Endothelial cell of umbilical vein (primary cell): ENCODE measurements around the gene CNTNAP2. TPM values are rescaled to one million over a fixed set of nuclear protein-coding genes. Genes with fewer than 3 reads are reported as not detected.

ENCODE experiments used
- BruUV-seq: library from RNA; stranded (reverse); fragments of 400-500 nt; replicated peaks from 2 replicates; lab custom pipeline; 2021; lab: Mats Ljungman, UMichigan
- CTCF ChIA-PET: fragments of 300-600, 350-600 bp; sonication (Branson Sonifier 250); formaldehyde crosslinking; loops from one replicate; lab custom pipeline; 2021; ENCODE audit warnings: antibody characterized with exemption, inconsistent platforms; lab: Charles Lee
- POLR2A ChIA-PET: fragments of 300-600, 350-600 bp; sonication (Branson Sonifier 250); formaldehyde crosslinking; loops from one replicate; lab custom pipeline; 2021; ENCODE audit warnings: antibody characterized with exemption, inconsistent platforms; lab: Charles Lee
- DNase-seq: peaks from one replicate; pipeline ENCODE4 v3.0.0-alpha.2; 2011; ENCODE audit warnings: low read depth, low spot score
- FAIRE-seq: peaks from 2 replicates; lab custom pipeline; 2011; peaks lifted over from hg19 to GRCh38; lab: Jason Lieb, UNC
- H2AFZ ChIP-seq: 2 replicates; pipeline ENCODE4 v1.6.0; 2012; ENCODE audit warnings: low read depth, low read length, control low read depth, inconsistent platforms
- H3K27ac ChIP-seq: 2 replicates; pipeline ENCODE4 v1.5.1; 2011; ENCODE audit warnings: low read depth, mild to moderate bottlenecking, control low read depth, low read length, moderate library complexity; ENCODE audit not compliant: insufficient read depth
- H3K27me3 ChIP-seq, 2 experiments: 2 replicates each; pipeline versions ENCODE4 v1.6.0 to v1.6.1; 2011; ENCODE audit warnings: low read length in 2 of 2, mixed read lengths in 1 of 2; ENCODE audit not compliant: control insufficient read depth in 2 of 2, insufficient read depth in 2 of 2
- H3K36me3 ChIP-seq, 2 experiments: 2 replicates in 1 of 2; 3 replicates in 1 of 2; pipeline ENCODE4 v1.5.1; 2011; ENCODE audit warnings: low read length in 2 of 2, mild to moderate bottlenecking in 1 of 2, moderate library complexity in 1 of 2; ENCODE audit not compliant: control insufficient read depth in 2 of 2, insufficient read depth in 2 of 2; ENCODE audit errors: extremely low read depth in 1 of 2
- H3K4me1 ChIP-seq: 3 replicates; pipeline ENCODE4 v1.5.1; 2011; ENCODE audit warnings: mild to moderate bottlenecking, low read length; ENCODE audit not compliant: control insufficient read depth, insufficient read depth; ENCODE audit errors: extremely low read depth
- H3K4me2 ChIP-seq: 2 replicates; pipeline ENCODE4 v1.6.1; 2011; ENCODE audit warnings: low read length, control low read depth, mixed read lengths; ENCODE audit not compliant: insufficient read depth
- H3K4me3 ChIP-seq, 3 experiments: fragments of 200-600 bp in 1 of 3; sonication (generic), shearing (Covaris generic) in 1 of 3; replicated peaks in 1 of 3; 2 replicates each; pipeline ENCODE4 v1.5.1; 2011 to 2016; ENCODE audit warnings: control low read depth in 3 of 3, low read length in 3 of 3, mild to moderate bottlenecking in 2 of 3, inconsistent platforms in 1 of 3, low read depth in 1 of 3, moderate library complexity in 1 of 3; ENCODE audit not compliant: insufficient read depth in 1 of 3
- H3K79me2 ChIP-seq: 2 replicates; pipeline ENCODE4 v1.6.0; 2012; ENCODE audit warnings: low read length, inconsistent platforms; ENCODE audit not compliant: control insufficient read depth, insufficient read depth
- H3K9ac ChIP-seq: replicated peaks from 2 replicates; pipeline ENCODE3; 2011; ENCODE audit warnings: low read length, control low read depth; ENCODE audit not compliant: insufficient read depth; ENCODE audit errors: extremely low read depth
- H3K9me1 ChIP-seq: replicated peaks from 3 replicates; pipeline ENCODE4 v1.6.0; 2011; ENCODE audit warnings: mild to moderate bottlenecking, low read length; ENCODE audit not compliant: control insufficient read depth, insufficient read depth; ENCODE audit errors: extremely low read depth
- H3K9me3 ChIP-seq: replicated peaks from 2 replicates; pipeline ENCODE4 v1.5.1; 2012; ENCODE audit warnings: low read length, inconsistent platforms; ENCODE audit not compliant: control insufficient read depth, insufficient read depth
- H4K20me1 ChIP-seq: replicated peaks from 2 replicates; pipeline ENCODE3; 2011; ENCODE audit warnings: mild to moderate bottlenecking, low read length; ENCODE audit not compliant: control insufficient read depth, insufficient read depth; ENCODE audit errors: extremely low read depth
- CTCF ChIP-seq, 2 donors: IDR thresholded peaks; 1 replicate in 1 of 2; 2 replicates in 1 of 2; pipeline ENCODE4 v1.5.1; 2011; ENCODE audit warnings: low read length in 2 of 2, mild to moderate bottlenecking in 2 of 2, moderate library complexity in 2 of 2, control low read depth in 1 of 2, inconsistent platforms in 1 of 2, low read depth in 1 of 2; ENCODE audit not compliant: insufficient read depth in 1 of 2; ENCODE audit errors: extremely low read depth in 1 of 2
- EZH2 ChIP-seq: IDR thresholded peaks from 2 replicates; pipeline ENCODE4 v1.6.1; 2012; ENCODE audit warnings: borderline replicate concordance, low read depth, mild to moderate bottlenecking, moderate library complexity, low read length, inconsistent platforms; ENCODE audit not compliant: severe bottlenecking
- FOS ChIP-seq: IDR thresholded peaks from 2 replicates; pipeline ENCODE4 v1.6.1; 2011; ENCODE audit warnings: mild to moderate bottlenecking, low read length, moderate library complexity, borderline replicate concordance; ENCODE audit not compliant: insufficient read depth
- GATA2 ChIP-seq: IDR thresholded peaks from 2 replicates; pipeline ENCODE4 v1.7.0; 2011; ENCODE audit warnings: low read depth, mild to moderate bottlenecking, moderate library complexity, mixed read lengths, low read length; ENCODE audit not compliant: insufficient read length, insufficient read depth
- JUN ChIP-seq: IDR thresholded peaks from 2 replicates; pipeline ENCODE4 v1.6.1; 2011; ENCODE audit warnings: borderline replicate concordance, low read depth; ENCODE audit not compliant: insufficient read length, insufficient read depth
- MYC ChIP-seq: IDR thresholded peaks from one replicate; pipeline ENCODE4 v1.6.1; 2011; ENCODE audit warnings: mild to moderate bottlenecking, low read depth, low read length
- POLR2A ChIP-seq: IDR thresholded peaks from 2 replicates; pipeline ENCODE4 v1.6.1; 2012; ENCODE audit warnings: low read depth, mild to moderate bottlenecking, control low read depth, low read length
- POLR2AphosphoS5 ChIP-seq: IDR thresholded peaks from 2 replicates; pipeline ENCODE4 v1.6.1; 2012; ENCODE audit warnings: low read depth, mild to moderate bottlenecking, control low read depth, low read length, moderate library complexity; ENCODE audit not compliant: insufficient read depth
- dilution Hi-C: fragments of 300-500 bp; cut with MboI; formaldehyde crosslinking; loops from one replicate; pipeline ENCODE4 v1.15.0; 2019; ENCODE audit warnings: low sequenced_read_pairs; ENCODE audit not compliant: extremely low pct_ligation_motif_present
- intact Hi-C: fragments of 100-400 bp; cut with micrococcal nuclease; formaldehyde crosslinking; loops from one replicate; pipeline ENCODE4 v1.10.0; 2022
- polyA plus RNA-seq, 4 experiments: library from polyadenylated mRNA; depleted of rRNA in 3 of 4; stranded (reverse) in 3 of 4; unstranded in 1 of 4; fragments of >200 nt; gene quantifications; 2 replicates each; pipeline versions ENCODE4 v1.2.1 to v1.2.3, GENCODE V29; 2011 to 2012; ENCODE audit warnings: missing spikeins in 1 of 4
- total RNA-seq: library from RNA; stranded (reverse); gene quantifications from 2 replicates; pipeline ENCODE4 v1.2.3, GENCODE V29; 2021
- TF ChIP-seq, protein P1 (sequence below): IDR thresholded peaks from 2 replicates; pipeline ENCODE4 v1.6.1; 2011; ENCODE audit not compliant: insufficient read depth, insufficient read length

Gene CNTNAP2
- total and polyA plus RNA-seq, 2 donors (not counting 3 experiments of a cell fraction or from before 2014, with no cell fraction given): not detected

DNA sequence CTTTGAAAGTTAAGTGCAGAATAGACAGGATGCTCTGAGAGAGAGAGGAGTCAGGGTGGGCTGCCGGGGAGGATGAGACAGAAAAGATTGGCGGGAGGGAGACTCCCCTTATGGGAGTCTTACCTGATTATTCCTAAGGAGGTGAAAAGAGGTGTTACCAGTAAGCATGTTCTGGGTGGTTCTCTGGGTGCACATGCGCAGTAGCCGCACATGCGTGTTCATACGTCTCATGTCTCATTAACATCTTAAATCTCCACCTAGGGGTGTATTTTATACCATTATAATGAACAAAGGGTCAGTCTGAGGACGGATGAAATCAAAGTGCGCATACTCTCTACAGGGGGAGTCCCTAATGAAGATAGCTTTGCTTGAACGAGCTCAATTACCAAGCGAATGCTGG, 1881.0 kb downstream of the CNTNAP2 start:
- H3K27me3 ChIP-seq: no peaks in the 10 kb centered on the region
- no peak overlapping the region for H3K9ac ChIP-seq
- intact Hi-C loops: no loop called here
- H3K4me1 ChIP-seq: no peaks in the 10 kb centered on the region
- H4K20me1 ChIP-seq: no peaks in the 10 kb centered on the region
- CTCF ChIA-PET: no interaction called here
- no peak overlapping the region for H2AFZ ChIP-seq
- H3K27ac ChIP-seq: no peak overlapping the region
- no peak for TF ChIP-seq POLR2AphosphoS5
- no peak for TF ChIP-seq POLR2A
- TF ChIP-seq GATA2: no peak
- TF ChIP-seq JUN: no peak
- no peak for TF ChIP-seq FOS
- TF ChIP-seq EZH2: no peak
- TF ChIP-seq CTCF (IDR thresholded peaks at IDR 0.05; ENCODE audit: extremely low read depth in 1 of 2, insufficient read depth in 1 of 2, low read depth in 1 of 2, low read length in 2 of 2): no peak
- TF ChIP-seq, protein P1, sequence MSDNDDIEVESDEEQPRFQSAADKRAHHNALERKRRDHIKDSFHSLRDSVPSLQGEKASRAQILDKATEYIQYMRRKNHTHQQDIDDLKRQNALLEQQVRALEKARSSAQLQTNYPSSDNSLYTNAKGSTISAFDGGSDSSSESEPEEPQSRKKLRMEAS: no peak
- no peak for TF ChIP-seq MYC
- no peak overlapping the region for H3K4me2 ChIP-seq
- FAIRE-seq (no peak), DNase-seq (no peak)
- no peaks in the 10 kb centered on the region for H3K9me1 ChIP-seq
- no peak overlapping the region for H3K4me3 ChIP-seq
- POLR2A ChIA-PET: no interaction called here
- no peaks in the 10 kb centered on the region for H3K79me2 ChIP-seq
- peaks cover 5% of the 10 kb centered on the region for H3K9me3 ChIP-seq
- H3K36me3 ChIP-seq: no peaks in the 10 kb centered on the region
- dilution Hi-C loops: no loop called here
- no TSS peak for BruUV-seq
